HG02759 (cell line): ENCODE results near the gene CBY2.
"Not testable (repeated sequence)": the region's sequence is repeated elsewhere in the genome, so short reads cannot be mapped to it uniquely, and the experiment has no call there.

Source experiments
- ATAC-seq: cut with Tn5 transposase; IDR thresholded peaks from one replicate; pipeline ENCODE4 v1.9.1; 2021; ENCODE audit warnings: mild to moderate bottlenecking, moderate library complexity; ENCODE audit not compliant: unreplicated experiment

CBY2 gene

GRCh38 chr13:45737571-45738017, 35.5 kb downstream of the CBY2 start:
- ATAC-seq = no peak

- ATAC-seq = no peak
Observed at GRCh38 chr13:45742985-45743384, 40.9 kb downstream of the CBY2 start.

DNA sequence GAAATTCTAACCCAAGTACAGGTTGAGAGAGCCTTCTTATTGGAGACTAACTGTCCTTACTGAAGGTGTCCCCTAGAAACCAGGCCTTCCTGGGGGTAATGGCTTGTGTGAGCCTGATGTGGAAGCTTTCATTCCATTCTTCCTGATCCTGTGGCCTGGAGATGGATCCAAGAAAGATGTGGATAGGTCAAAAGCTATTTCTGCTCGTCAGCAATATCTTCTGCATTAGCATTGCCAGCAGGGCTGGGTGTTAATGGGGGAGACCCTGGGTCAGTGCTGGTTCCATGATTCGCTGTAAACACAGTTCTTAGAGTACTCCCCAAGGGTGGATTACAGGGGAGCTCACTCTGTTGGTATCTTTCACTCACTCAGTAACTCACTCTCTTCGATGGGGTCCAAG, 42.9 kb downstream of the CBY2 start:
- ATAC-seq = no peak

DNA sequence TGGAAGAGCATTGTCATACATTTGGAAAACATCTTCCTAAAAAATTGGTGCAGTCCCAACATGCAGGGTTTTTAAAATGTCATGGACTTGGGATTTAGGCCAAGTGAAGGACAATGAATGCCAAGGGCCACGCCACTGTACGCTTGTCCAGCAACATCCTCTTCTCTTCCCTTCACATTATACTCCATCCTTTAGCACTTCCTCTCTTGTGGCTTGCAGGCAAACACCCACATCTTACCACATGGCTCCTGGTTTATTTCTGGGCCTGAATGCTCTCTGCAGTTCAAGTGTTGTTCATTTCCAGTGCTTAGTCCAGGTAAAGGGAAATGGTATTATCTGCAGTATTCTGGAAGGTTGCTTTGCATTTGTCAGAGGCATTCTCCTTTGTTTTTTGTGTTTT, 45.0 kb downstream of the CBY2 start:
- no peak for ATAC-seq

DNA sequence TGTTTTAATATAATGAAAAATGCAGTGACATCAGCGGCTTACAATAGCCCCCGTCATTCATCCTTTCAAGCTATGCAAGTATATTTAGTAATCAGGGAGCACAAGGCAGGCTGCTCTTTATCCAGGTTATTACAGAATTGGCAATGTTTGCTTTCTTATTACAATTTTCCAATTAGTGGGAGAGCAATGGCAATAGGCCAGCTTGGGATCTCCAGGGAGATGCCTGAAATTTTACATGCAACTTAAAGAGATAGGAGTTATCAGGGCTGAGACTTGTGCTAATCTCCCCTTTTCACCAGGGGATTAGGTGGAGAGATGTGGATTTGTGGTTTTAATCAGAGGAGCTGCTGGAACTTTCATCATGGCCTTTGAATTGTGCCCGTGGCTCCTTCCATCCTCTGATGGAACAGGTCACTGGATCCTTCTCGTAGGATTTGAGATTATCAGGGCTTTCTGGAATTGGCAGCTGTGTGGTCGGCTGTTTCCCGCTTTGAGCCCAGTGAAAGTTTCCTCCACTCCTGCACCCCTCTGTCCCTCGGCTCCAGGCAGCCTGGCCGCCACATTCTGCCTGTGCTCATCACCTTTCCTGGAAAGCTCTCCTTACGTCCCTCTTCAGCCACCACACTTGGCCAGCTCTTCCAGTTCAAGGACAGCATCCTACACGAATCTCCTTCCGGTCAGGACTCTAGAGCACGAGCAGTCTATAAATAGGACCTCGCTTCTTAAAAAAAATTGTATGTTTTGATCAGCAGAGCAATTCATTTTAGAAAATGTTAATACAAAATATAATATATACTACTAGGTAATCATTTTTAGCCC, 47.0 kb downstream of the CBY2 start:
- no peak for ATAC-seq

- ATAC-seq = no peak
Observed at GRCh38 chr13:45750566-45750965, 48.4 kb downstream of the CBY2 start.

GRCh38 chr13:45751885-45752284, 49.8 kb downstream of the CBY2 start:
- no peak for ATAC-seq

DNA sequence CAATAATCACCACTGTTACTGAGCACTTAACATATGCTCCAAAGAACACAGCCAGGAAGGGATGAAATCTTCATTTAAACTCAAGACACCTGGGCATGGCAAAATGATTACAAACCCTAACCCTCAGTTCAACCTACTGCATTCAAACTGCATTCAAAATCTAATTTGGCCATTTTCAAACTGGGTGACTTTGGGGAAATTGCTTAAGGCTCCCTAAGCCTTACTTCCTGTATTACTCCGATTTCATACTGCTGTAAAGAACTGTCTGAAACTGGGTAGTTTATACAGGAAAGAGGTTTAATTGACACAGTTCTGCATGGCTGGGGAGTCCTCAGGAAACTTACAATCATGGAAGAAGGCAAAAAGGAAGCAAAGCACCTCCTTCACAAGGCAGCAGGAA, 50.4 kb downstream of the CBY2 start:
- ATAC-seq = no peak

- not testable (repeated sequence) for ATAC-seq
Observed at GRCh38 chr13:45756498-45756897, 54.4 kb downstream of the CBY2 start.

DNA sequence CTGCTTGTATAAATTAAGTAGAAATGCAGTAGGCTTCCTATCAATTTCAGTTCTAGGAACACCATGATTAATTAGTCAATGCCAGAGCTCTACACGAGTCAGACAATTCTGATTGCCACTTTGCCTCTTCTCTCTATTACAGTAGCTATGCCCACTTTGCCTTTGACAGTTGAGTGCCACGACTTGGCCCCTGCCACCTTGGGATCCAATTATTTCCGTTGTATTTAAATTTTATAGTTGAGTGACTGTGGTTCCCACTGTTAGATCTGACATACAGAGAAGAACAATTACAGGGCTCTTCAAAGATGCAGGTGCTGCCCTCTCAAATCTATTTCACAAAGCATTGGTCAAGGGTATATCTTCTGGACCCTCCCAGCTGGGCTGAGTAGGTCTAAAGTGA, 55.5 kb downstream of the CBY2 start:
- ATAC-seq = not testable (repeated sequence)

- ATAC-seq = no peak
Observed at GRCh38 chr13:45763419-45763818, 61.3 kb downstream of the CBY2 start.
